ENCODE data around the gene CNTD1.

- TF ChIP-seq CTCF (IDR thresholded peaks at IDR 0.05) (no peak), SIN3A (IDR thresholded peaks at IDR 0.05; ENCODE audit: borderline replicate concordance, insufficient read depth, low read depth, low read length) (no peak), POLR2AphosphoS5 (IDR thresholded peaks at IDR 0.05; ENCODE audit: low read depth, low read length) (no peak), TCF7L2 (IDR thresholded peaks at IDR 0.05; ENCODE audit: low read depth, low read length) (no peak)
Observed at GRCh38 chr17:42833767-42834422, 35.2 kb downstream of the CNTD1 start.
